Ishikawa (cell line): Measurements from ENCODE around the gene IL15RA.

Source experiments
- EGR1 ChIP-seq: IDR thresholded peaks from 2 replicates; pipeline ENCODE4 v1.6.1; 2012
- EP300 ChIP-seq: IDR thresholded peaks from 2 replicates; pipeline ENCODE4 v1.6.1; 2012; ENCODE audit warnings: borderline replicate concordance
- MAX ChIP-seq: IDR thresholded peaks from 2 replicates; pipeline ENCODE4 v1.6.1; 2012
- USF1 ChIP-seq: IDR thresholded peaks from 2 replicates; pipeline ENCODE4 v1.6.1; 2012
- YY1 ChIP-seq: IDR thresholded peaks from 2 replicates; pipeline ENCODE4 v1.6.1; 2012; ENCODE audit warnings: low read depth
- ZBTB7A ChIP-seq: IDR thresholded peaks from 2 replicates; pipeline ENCODE4 v1.6.1; 2012; ENCODE audit warnings: low read depth

GRCh38 chr10:5971315-5971832, 6.0 kb downstream of the IL15RA start:
- TF ChIP-seq EP300 (no peak), ZBTB7A (no peak), USF1 (no peak), EGR1 (no peak), YY1 (no peak), MAX (no peak)
